ENCODE measurements around the gene SLC22A4. TPM values are rescaled to one million over a fixed set of nuclear protein-coding genes. Genes with fewer than 3 reads are reported as not detected.

Gene SLC22A4
- total and polyA plus RNA-seq, 7 donors: 1.1 to 17.5 (median 2.8) TPM

DNA sequence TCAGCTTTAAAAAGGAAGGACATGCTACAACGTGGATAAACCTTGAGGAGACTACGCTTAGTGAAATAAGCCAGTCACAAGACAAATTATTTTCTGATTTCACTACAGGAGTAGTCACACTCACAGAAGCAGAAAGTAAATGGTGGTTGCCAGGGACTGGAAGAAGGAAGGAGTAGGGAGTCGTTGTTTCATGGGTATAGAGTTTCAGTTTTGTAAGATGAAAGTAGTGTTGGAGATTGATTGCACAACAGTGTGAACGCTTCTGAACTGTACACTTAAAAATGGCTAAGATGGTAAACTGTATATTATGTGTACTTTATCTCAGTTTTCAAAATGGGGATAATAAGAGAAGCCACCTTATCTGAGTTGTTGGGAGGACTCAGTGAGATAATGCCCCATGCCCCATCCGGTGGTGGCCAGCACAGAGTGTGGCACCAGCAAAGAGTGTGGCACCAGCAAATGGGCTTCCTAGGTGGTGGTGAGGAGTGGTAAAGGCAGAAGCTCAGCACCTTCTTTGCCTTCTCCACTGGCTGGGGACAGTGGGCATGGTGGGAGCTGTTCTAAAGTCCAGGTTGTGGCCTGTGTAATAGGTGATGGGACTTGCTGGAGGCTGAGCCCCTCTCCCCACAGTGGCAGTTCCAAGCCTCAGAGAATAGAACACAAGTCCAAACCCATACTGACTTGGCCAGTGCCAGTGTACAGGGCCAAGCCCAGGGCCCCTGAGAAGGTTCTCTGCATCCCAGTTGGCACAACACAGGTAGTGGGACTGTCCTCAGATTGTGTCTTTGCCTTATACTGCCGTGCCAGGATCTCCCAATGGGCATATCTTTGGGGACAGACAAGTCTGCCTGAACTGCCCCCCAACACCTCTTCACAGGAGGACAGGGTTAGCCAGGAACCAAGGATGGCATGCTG lies 4.4 kb downstream of the SLC22A4 start:
- DNase-seq (no peak), ATAC-seq (no peak)
- TF ChIP-seq, protein P1, sequence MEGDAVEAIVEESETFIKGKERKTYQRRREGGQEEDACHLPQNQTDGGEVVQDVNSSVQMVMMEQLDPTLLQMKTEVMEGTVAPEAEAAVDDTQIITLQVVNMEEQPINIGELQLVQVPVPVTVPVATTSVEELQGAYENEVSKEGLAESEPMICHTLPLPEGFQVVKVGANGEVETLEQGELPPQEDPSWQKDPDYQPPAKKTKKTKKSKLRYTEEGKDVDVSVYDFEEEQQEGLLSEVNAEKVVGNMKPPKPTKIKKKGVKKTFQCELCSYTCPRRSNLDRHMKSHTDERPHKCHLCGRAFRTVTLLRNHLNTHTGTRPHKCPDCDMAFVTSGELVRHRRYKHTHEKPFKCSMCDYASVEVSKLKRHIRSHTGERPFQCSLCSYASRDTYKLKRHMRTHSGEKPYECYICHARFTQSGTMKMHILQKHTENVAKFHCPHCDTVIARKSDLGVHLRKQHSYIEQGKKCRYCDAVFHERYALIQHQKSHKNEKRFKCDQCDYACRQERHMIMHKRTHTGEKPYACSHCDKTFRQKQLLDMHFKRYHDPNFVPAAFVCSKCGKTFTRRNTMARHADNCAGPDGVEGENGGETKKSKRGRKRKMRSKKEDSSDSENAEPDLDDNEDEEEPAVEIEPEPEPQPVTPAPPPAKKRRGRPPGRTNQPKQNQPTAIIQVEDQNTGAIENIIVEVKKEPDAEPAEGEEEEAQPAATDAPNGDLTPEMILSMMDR (IDR thresholded peaks at IDR 0.05): no peak
- peaks cover 32% of the 10 kb centered on the region for H3K4me1 ChIP-seq
- peaks cover 0 to 3% of the 10 kb centered on the region in 2 donors for H3K36me3 ChIP-seq (ENCODE audit: insufficient read depth in 1 of 2, low read depth in 1 of 2)
- WGBS, 3 donors: 51 to 66% (median 54%) methylated on average over 6 of the region's 6 CpGs
- peak overlapping the region; percentile 37 for H3K27ac ChIP-seq
- peaks cover 0 to 2% (median 0%) of the 10 kb centered on the region in 3 donors for H3K27me3 ChIP-seq (ENCODE audit: insufficient read depth in 3 of 3, low read length in 2 of 3)
- intact Hi-C loops (cut with DNase I): no loop called here
- H3K9me3 ChIP-seq: no peaks in the 10 kb centered on the region
- H3K4me3 ChIP-seq: no peak overlapping the region

DNA sequence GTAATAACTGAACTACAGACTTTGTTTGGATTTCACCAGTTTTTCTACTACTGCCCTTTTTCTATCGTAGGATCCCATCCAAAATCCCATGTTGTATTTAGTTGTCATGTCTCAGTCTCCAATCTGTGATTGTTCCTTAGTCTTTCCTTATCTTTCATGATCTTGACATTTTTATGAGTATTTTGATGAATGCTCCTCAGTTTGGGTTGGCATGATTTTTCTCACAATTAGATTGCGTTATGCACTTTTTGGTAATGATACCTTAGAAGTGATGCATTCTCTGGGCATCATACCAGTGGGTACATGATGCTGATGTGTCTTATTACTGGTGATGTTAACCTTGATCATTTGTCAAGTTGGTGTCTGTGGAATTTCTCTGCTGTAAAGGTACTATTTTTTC lies 5.7 kb downstream of the SLC22A4 start:
- H3K4me3 ChIP-seq: no peak overlapping the region
- DNase-seq (no peak), ATAC-seq (no peak)
- no peaks in the 10 kb centered on the region for H3K9me3 ChIP-seq
- H3K36me3 ChIP-seq (ENCODE audit: insufficient read depth in 1 of 2, low read depth in 1 of 2): peaks cover 0 to 3% of the 10 kb centered on the region in 2 donors
- H3K27me3 ChIP-seq (ENCODE audit: insufficient read depth in 3 of 3, low read length in 2 of 3): peaks cover 0 to 2% (median 0%) of the 10 kb centered on the region in 3 donors
- peaks cover 32% of the 10 kb centered on the region for H3K4me1 ChIP-seq
- intact Hi-C loops (cut with DNase I): no loop called here
- H3K27ac ChIP-seq: no peak overlapping the region
- 61 to 73% (median 63%) methylated on average over 2 of the region's 2 CpGs for WGBS, 3 donors
- TF ChIP-seq, protein P1 (IDR thresholded peaks at IDR 0.05): no peak

DNA sequence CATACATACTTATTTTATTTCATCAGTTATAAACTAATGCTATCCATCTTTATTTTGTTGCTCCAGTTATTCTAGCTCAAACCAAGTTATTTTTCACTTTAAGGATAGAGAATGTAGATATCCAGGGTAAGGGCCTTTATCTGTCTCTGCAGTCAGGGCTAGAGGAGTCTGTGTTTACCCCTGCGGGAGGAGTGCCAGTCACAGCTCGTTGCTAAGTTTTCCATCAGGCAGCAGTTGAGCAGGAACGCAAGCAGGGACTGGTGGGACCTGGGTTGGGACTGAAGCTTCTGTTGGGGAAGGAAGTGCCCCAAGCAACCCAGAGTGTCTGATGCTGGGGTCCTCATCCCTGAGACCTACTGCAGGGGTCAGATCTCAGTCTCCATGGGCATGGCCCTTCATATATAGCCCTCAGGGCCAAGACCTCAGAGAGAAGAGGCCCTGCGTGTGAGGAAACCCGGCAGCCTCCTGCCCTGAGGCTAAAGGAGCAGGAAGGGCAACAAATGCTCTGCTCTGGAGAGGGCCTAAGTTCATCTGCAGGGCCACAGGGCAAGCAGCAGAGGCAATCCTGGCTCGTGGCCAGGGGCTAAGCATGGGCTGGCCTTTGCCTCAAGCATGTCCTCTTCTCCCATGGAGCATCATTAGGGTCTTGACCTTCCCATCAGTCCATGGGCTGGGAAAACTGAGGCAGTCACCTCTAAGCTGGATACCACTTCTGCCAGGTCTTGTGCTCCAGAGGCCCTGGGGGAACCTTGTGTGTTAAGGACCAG lies 6.6 kb downstream of the SLC22A4 start:
- Histone ChIP-seq H3K27me3 (ENCODE audit: insufficient read depth in 3 of 3, low read length in 2 of 3) (peaks cover 0 to 2% (median 0%) of the 10 kb centered on the region in 3 donors), H3K4me1 (peaks cover 23% of the 10 kb centered on the region), H3K4me3 (no peak overlapping the region), H3K9me3 (peaks cover 5% of the 10 kb centered on the region), H3K36me3 (ENCODE audit: insufficient read depth in 1 of 2, low read depth in 1 of 2) (peaks cover 0 to 3% of the 10 kb centered on the region in 2 donors), H3K27ac (no peak overlapping the region)
- intact Hi-C loops (cut with DNase I): no loop called here
- peak in 1 of 4 donors; percentile 4 for ATAC-seq
- DNase-seq: no peak
- TF ChIP-seq, protein P1 (IDR thresholded peaks at IDR 0.05): no peak
- WGBS, 3 donors: 66 to 70% (median 66%) methylated on average over 6 of the region's 6 CpGs

DNA sequence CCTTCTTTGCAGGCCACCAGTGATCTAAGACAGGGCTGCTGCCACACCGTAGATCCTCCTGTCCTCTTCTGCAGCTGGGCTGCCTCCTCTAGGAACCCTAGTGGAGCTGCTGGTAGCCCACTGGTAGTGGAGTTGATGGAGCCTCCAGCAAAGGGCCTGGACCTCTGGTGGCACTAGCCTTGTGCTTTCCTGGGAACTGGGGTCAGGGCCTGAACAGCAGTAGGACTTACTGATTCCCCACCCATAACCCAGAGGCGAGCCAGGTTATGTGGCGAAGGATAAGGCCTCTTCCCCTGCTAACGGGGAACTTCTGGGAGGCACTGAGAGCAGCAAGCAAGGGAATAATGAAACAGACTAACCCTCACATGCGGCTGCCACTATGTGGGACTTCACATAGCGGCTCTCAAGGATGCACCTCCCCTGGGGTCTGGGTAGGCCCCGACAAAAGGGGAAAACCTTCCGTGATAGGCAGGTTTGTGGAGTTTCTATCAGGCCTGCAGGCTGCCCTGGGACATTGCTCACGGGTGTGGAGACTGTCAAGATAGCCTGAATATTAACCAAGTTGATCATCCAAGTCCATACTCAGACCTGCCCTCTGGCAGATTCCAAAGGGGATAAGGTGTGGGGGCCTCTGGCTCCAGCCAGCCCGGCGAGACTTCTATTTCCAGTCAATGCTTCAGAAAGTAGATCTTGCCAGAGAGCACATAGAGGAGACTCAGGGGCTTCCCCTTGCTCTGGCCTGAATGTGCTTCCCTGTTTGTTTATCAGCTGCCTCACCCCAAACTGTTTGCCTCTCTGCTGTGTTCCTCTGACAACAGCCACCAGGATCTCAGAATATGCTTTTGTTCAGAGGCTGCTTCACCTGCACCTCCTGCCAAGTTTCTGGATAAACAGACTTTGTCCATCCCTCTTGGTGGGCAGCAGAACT lies 7.4 kb downstream of the SLC22A4 start:
- TF ChIP-seq, protein P1 (IDR thresholded peaks at IDR 0.05): no peak
- DNase-seq: no peak
- H3K27me3 ChIP-seq (ENCODE audit: insufficient read depth in 3 of 3, low read length in 2 of 3): peaks cover 0 to under 1% (median 0%) of the 10 kb centered on the region in 3 donors
- peaks cover 5% of the 10 kb centered on the region for H3K9me3 ChIP-seq
- intact Hi-C loops (cut with DNase I): no loop called here
- peak in 2 of 4 donors; percentile 8 to 16 for ATAC-seq
- no peak overlapping the region for H3K27ac ChIP-seq
- WGBS, 3 donors: 71 to 74% (median 73%) methylated on average over 11 of the region's 11 CpGs
- peaks cover 0 to 3% of the 10 kb centered on the region in 2 donors for H3K36me3 ChIP-seq (ENCODE audit: insufficient read depth in 1 of 2, low read depth in 1 of 2)
- peaks cover 16% of the 10 kb centered on the region for H3K4me1 ChIP-seq
- no peak overlapping the region for H3K4me3 ChIP-seq

Data from psoas muscle (tissue), 8 donors.